ENCODE data around the gene OXGR1.
"Not testable (repeated sequence)": the region's sequence is repeated elsewhere in the genome, so short reads cannot be mapped to it uniquely, and the experiment has no call there.

The OXGR1 gene

GRCh38 chr13:97026531-97027161 is 32.4 kb upstream of the OXGR1 start:
- Histone ChIP-seq H3K4me3 (ENCODE audit: low read depth in 1 of 2, low read length in 1 of 2) (no peak overlapping the region), H3K9me3 (no peaks in the 10 kb centered on the region), H3K4me1 (ENCODE audit: control insufficient read depth in 1 of 2, insufficient read depth in 1 of 2, low read depth in 1 of 2, low read length in 1 of 2) (no peaks in the 10 kb centered on the region), H3K27ac (no peak overlapping the region), H3K27me3 (peaks cover 32% of the 10 kb centered on the region), H3K36me3 (no peaks in the 10 kb centered on the region)
- TF ChIP-seq CTCF (IDR thresholded peaks at IDR 0.05), result no peak

GRCh38 chr13:97023812-97024211 is 29.5 kb upstream of the OXGR1 start:
- H3K36me3 ChIP-seq; H3K4me1 ChIP-seq (ENCODE audit: control insufficient read depth in 1 of 2, insufficient read depth in 1 of 2, low read depth in 1 of 2, low read length in 1 of 2); H3K27ac ChIP-seq; H3K4me3 ChIP-seq (ENCODE audit: low read depth in 1 of 2, low read length in 1 of 2); H3K9me3 ChIP-seq: not testable (repeated sequence)
- peaks cover 39% of the 10 kb centered on the region for H3K27me3 ChIP-seq

GRCh38 chr13:97023117-97023516 is 28.8 kb upstream of the OXGR1 start:
- Histone ChIP-seq H3K4me1 (ENCODE audit: control insufficient read depth in 1 of 2, insufficient read depth in 1 of 2, low read depth in 1 of 2, low read length in 1 of 2) (no peaks in the 10 kb centered on the region), H3K27me3 (peaks cover 39% of the 10 kb centered on the region), H3K4me3 (ENCODE audit: low read depth in 1 of 2, low read length in 1 of 2) (no peak overlapping the region), H3K36me3 (no peaks in the 10 kb centered on the region), H3K27ac (no peak overlapping the region), H3K9me3 (no peaks in the 10 kb centered on the region)
- TF ChIP-seq CTCF (IDR thresholded peaks at IDR 0.05), result no peak

GRCh38 chr13:97021241-97021640 is 27.0 kb upstream of the OXGR1 start:
- Histone ChIP-seq H3K4me1 (ENCODE audit: control insufficient read depth in 1 of 2, insufficient read depth in 1 of 2, low read depth in 1 of 2, low read length in 1 of 2) (no peaks in the 10 kb centered on the region), H3K36me3 (no peaks in the 10 kb centered on the region), H3K27me3 (peaks cover 33% of the 10 kb centered on the region), H3K4me3 (ENCODE audit: low read depth in 1 of 2, low read length in 1 of 2) (no peak overlapping the region), H3K9me3 (no peaks in the 10 kb centered on the region), H3K27ac (no peak overlapping the region)
- no peak for TF ChIP-seq CTCF (IDR thresholded peaks at IDR 0.05)

GRCh38 chr13:97020689-97021240 is 26.5 kb upstream of the OXGR1 start:
- Histone ChIP-seq H3K27me3 (peaks cover 33% of the 10 kb centered on the region), H3K9me3 (no peaks in the 10 kb centered on the region), H3K36me3 (no peaks in the 10 kb centered on the region), H3K4me3 (ENCODE audit: low read depth in 1 of 2, low read length in 1 of 2) (no peak overlapping the region), H3K4me1 (ENCODE audit: control insufficient read depth in 1 of 2, insufficient read depth in 1 of 2, low read depth in 1 of 2, low read length in 1 of 2) (no peaks in the 10 kb centered on the region), H3K27ac (no peak overlapping the region)
- no peak for TF ChIP-seq CTCF (IDR thresholded peaks at IDR 0.05)

- no peaks in the 10 kb centered on the region for H3K36me3 ChIP-seq
These were observed 25.9 kb upstream of the OXGR1 start for GRCh38 chr13:97020194-97020593.

More at GRCh38 chr13:97020194-97020593, 25.9 kb upstream of the OXGR1 start:
- no peak overlapping the region for H3K4me3 ChIP-seq (ENCODE audit: low read depth in 1 of 2, low read length in 1 of 2)
- no peaks in the 10 kb centered on the region for H3K4me1 ChIP-seq (ENCODE audit: control insufficient read depth in 1 of 2, insufficient read depth in 1 of 2, low read depth in 1 of 2, low read length in 1 of 2)
- TF ChIP-seq CTCF (IDR thresholded peaks at IDR 0.05), result no peak
- no peak overlapping the region for H3K27ac ChIP-seq
- H3K9me3 ChIP-seq, result no peaks in the 10 kb centered on the region
- H3K27me3 ChIP-seq, result peaks cover 33% of the 10 kb centered on the region

Measured in neutrophil (primary cell).